GM12864 (cell line): ENCODE data around the gene PGM5.

Experiments used
- DNase-seq: peaks from one replicate; pipeline ENCODE4 v3.0.0-alpha.2; 2011; ENCODE audit warnings: low read depth
- H3K4me3 ChIP-seq: 2 replicates; pipeline ENCODE4 v1.5.1; 2011; ENCODE audit warnings: mild to moderate bottlenecking, low read depth, low read length, control low read depth
- TF ChIP-seq, protein P1 (sequence below): IDR thresholded peaks from 2 replicates; pipeline ENCODE4 v1.5.1; 2011; ENCODE audit warnings: low read depth, mild to moderate bottlenecking, moderate library complexity, low read length, control low read depth, inconsistent platforms; ENCODE audit errors: missing control alignments

The PGM5 gene

DNA sequence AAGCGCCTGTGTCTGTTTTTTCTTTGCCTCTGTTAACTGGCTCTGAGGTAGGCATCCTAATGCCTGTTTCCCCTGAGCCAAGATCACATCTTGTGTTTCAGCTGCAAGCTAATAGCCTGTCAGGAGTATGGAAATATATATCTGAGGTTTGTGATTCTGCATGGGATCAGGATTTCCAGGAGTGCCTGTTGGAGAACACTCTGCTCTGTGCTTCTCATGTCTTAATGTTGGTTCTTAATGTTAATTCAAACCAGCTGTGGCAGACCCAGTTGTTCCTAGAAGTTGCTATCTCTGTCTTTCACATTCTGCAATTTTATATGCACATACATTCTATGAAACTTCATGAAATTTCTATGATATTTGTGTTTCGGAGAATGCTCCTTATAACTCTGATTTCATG, 72.1 kb downstream of the PGM5 start:
- DNase-seq = no peak
- no peak overlapping the region for H3K4me3 ChIP-seq
- TF ChIP-seq, protein P1, sequence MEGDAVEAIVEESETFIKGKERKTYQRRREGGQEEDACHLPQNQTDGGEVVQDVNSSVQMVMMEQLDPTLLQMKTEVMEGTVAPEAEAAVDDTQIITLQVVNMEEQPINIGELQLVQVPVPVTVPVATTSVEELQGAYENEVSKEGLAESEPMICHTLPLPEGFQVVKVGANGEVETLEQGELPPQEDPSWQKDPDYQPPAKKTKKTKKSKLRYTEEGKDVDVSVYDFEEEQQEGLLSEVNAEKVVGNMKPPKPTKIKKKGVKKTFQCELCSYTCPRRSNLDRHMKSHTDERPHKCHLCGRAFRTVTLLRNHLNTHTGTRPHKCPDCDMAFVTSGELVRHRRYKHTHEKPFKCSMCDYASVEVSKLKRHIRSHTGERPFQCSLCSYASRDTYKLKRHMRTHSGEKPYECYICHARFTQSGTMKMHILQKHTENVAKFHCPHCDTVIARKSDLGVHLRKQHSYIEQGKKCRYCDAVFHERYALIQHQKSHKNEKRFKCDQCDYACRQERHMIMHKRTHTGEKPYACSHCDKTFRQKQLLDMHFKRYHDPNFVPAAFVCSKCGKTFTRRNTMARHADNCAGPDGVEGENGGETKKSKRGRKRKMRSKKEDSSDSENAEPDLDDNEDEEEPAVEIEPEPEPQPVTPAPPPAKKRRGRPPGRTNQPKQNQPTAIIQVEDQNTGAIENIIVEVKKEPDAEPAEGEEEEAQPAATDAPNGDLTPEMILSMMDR = no peak

DNA sequence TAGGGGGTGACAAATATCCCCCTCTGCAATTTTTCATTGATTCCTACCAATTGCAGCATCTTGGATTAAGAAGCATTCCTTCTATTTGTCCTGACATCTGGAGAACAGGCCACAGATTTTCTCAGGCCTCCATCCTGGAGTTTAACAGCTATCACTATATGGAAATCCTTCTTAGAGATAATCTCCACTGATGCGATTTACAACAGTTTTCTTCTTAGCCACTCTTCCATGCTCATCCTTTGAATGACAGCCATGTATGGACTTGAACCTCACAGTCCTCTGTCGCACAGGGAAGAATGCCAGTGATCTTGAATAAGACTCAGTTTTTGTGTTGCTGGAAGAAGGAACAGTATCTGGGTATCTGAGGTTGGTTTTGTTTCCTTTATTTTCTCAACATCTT, 73.2 kb downstream of the PGM5 start:
- DNase-seq = no peak
- TF ChIP-seq, protein P1 = no peak
- no peak overlapping the region for H3K4me3 ChIP-seq

DNA sequence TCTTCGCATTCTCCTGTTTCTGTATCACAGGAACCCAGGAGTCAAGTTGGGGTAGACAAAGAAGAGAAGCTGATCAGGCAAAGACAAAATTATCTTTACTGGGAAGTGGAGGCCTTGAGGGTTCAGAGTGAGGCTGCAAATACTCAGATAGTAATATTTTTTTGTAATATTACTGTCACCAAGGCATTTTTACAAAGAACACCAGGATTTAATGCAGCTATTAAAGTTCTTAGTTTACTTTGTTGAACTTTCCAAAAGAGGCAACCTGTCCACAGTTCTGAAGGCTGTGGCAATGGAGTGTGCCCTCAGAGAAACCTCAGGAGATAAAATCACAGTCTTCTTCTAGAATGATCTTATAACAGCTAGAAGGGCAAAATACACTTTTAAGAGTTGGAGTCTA, 74.9 kb downstream of the PGM5 start:
- no peak overlapping the region for H3K4me3 ChIP-seq
- no peak for DNase-seq
- TF ChIP-seq, protein P1 = no peak

DNA sequence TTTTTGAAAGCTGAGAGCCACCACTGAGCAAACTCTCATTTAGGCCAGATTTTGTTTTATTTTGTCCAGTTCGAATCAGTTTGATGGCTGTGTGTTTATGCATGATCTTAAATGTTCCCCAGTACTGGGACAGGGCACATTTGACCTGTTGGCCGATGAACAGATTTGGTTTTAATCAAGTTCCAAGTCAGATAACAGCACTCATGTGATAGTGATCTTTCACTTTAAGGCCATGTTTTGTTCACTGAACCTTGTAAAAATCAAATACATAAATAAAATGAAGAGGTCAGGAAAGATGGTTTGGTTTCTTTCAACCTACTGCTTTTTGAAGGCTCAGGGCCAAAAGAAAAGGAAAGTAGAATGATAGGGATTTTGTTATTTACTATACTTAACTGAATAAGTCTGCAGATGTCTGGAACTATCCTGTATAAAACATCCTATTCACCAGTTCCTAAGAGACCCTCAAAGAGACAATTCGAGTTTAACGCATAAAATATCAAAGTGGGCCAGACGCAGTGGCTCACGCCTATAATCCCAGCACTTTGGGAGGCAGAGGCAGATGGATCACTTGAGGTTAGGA, 77.2 kb downstream of the PGM5 start:
- TF ChIP-seq, protein P1 = no peak
- no peak overlapping the region for H3K4me3 ChIP-seq
- no peak for DNase-seq

- H3K4me3 ChIP-seq = no peak overlapping the region
- DNase-seq = no peak
- TF ChIP-seq, protein P1 = no peak
Observed at GRCh38 chr9:68437785-68438184, 81.4 kb downstream of the PGM5 start.

DNA sequence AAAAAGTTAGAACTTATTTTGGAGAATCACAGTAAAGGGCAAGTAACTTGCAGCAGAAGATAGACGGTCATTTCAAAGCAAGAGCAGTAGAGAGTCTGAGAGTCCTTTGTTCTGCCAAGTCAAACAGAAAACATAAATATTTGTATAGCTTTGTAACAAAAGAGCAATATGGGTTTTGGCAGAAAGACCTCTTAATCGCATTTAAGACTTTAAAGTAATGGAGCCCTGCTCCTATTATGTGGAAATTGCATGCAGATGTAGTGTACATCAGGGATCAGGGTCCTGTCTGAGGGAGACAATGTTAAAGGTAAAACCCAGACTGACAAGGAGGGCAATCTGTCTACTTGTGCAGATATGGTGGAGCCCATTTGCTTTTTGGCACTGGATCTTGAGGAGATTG, 87.2 kb downstream of the PGM5 start:
- no peak overlapping the region for H3K4me3 ChIP-seq
- DNase-seq = no peak
- TF ChIP-seq, protein P1 = no peak

- DNase-seq = no peak
- H3K4me3 ChIP-seq = no peak overlapping the region
- TF ChIP-seq, protein P1 = no peak
Observed at GRCh38 chr9:68446836-68447235, 90.4 kb downstream of the PGM5 start.
